A673 (cell line): ENCODE results near the gene BAG2.

ENCODE experiments used
- EZH2 ChIP-seq: fragments of 200-600 bp; sonication (generic); IDR thresholded peaks from 2 replicates; pipeline ENCODE4 v1.6.1; 2017; ENCODE audit warnings: borderline replicate concordance, low read depth, mild to moderate bottlenecking, mixed read lengths, antibody characterized with exemption, low read length; ENCODE audit not compliant: poor library complexity, severe bottlenecking
- TF ChIP-seq, protein P1 (sequence below): fragments of 300-800, 200-600 bp; sonication (generic); conservative IDR thresholded peaks from 2 replicates; pipeline ENCODE4 v1.5.1; 2017; ENCODE audit warnings: low read depth, mild to moderate bottlenecking, antibody characterized with exemption, low read length, moderate library complexity, mixed read lengths

DNA sequence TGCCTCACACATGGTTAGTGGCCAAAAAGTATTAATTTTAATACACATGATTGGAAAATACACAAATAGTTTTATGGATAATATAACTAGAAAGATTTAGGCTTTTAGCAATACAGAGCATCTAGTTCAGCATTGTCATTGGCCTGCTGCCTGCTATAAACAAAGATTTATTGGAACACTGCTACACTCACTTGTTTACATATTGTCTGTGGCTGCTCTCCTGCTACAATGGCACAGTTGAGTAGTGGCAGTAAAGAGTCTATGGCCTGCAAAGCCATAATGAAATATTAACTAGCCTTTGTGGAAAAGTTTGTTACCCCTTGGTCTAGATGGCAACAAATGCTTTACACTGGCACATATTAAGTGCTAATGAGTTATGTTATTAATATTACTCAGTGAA lies 44.4 kb upstream of the BAG2 start:
- TF ChIP-seq, protein P1, sequence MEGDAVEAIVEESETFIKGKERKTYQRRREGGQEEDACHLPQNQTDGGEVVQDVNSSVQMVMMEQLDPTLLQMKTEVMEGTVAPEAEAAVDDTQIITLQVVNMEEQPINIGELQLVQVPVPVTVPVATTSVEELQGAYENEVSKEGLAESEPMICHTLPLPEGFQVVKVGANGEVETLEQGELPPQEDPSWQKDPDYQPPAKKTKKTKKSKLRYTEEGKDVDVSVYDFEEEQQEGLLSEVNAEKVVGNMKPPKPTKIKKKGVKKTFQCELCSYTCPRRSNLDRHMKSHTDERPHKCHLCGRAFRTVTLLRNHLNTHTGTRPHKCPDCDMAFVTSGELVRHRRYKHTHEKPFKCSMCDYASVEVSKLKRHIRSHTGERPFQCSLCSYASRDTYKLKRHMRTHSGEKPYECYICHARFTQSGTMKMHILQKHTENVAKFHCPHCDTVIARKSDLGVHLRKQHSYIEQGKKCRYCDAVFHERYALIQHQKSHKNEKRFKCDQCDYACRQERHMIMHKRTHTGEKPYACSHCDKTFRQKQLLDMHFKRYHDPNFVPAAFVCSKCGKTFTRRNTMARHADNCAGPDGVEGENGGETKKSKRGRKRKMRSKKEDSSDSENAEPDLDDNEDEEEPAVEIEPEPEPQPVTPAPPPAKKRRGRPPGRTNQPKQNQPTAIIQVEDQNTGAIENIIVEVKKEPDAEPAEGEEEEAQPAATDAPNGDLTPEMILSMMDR = no peak
- TF ChIP-seq EZH2 = no peak
